ENCODE data around the gene ARNT2.
A peak's percentile ranks its signal among the peaks of the same experiment; 100 is the strongest.
"Not testable (repeated sequence)": the region's sequence is repeated elsewhere in the genome, so short reads cannot be mapped to it uniquely, and the experiment has no call there.

Gene ARNT2

DNA sequence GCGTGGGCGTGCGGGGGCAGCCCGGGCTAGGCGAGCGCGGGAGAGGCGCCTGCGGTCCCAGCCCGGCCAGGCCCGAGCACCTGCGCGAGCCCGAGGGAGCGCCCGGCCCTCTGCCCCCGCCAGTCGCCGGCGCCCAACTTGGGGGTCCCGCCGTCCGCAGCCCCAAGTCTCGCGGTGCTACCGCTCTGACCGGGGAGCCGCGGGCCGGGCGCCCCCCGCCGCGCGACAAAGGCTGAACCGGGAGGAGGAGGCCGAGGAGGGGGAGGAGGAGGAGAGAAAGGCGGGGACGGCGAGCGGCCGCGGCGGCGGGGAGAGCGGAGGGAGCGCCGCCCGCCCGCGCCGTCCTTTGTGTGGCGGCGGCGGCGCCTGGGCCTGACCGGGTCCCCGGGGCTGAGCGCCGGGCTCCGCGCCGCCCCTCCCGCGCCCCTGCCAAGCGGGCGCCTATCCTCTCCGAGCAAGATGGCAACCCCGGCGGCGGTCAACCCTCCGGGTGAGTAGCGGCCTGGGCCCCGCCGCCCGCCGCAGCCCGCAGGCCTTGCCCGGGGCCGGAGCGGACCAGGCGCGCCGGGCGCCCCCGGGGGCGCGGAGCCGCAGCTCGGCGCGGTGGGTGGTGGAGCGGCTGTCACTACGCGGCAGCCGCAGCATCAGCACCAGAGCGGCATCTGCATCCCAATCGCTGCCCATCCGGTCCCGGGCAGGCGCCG lies at the start of gene ARNT2:
Gene ARNT2, plus strand, starts transcription at position 326 of the 704 bp plus-strand sequence. Its CDS starts 134 bp downstream, at position 460.
- peak; percentile 35 for DNase-seq

DNA sequence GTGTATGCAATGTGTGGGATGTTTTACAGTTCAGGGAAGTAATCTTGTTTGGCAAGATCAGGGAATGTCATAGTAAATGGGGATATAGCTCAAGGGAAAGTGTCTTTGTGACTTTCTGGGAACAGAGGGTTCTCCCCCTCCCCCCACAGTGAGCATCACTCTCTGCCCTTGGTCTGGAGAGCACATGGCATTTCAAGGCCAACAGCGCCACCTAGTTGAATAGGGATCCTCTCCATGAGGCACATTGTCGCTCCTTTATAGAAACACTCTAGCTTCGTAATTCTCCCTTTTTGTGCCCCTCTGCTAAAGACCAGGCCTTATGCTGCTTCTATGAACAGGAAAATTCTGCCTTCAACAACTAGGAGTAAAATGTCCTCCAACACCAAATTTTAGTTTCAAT lies 37.1 kb upstream of the ARNT2 start:
- no peak for DNase-seq

DNA sequence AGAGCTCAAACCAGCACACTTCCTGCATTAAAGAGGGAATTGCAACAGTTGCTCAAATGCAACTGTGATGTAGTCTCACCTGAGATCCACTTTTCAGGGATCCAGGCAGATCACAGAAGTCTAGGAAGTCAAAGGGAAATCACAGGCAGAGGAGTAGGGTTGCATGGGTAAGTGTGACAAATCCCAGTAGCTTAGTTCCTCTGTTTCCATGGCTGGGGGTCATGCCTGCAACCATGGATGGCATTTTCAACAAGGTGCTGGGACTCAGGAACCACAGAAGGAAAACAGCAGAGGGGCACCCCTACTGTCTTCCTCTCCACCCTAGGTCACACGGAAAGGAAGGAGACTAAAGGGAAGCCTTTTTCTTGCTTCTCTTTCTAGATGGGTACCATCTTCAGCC lies 36.5 kb upstream of the ARNT2 start:
- no peak for DNase-seq

DNA sequence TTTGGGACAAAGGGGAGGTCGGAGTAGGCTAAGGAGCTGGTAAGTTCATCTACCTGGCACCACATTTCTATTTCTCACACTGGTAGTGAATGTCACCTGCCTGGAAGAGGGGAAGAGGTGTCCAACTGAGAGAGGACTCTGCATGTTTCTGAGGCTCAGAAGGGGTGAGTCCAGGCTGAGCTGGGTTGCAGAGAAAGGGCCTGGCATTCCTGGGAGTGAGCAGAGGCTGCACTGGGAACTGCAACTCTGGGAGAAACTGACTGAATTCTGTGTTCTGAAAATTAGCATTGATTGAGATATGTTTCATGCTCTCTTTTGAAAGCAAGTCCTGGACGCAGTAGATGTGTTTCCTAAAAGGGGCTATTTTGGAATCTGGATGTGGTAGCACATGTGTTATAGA lies 32.3 kb upstream of the ARNT2 start:
- DNase-seq: no peak

DNA sequence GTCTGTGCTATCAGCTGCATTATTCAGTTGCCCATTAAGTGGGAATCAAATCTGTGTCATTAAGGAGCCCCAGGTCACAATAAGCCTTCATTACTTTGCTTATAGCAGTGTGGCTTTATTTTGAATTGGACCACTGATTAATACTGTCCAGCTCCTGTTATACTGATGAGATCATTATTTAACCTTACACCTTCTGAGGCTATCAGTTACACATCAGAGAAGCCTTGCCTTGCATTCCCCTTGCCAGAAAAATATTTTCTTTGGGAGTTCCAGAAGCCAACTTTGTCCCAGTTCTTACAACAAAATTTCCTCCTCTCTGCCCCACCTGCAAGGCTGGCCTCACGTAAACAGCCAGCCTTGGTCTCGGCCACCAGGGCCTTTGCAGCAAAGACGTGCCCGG lies 29.7 kb upstream of the ARNT2 start:
- no peak for DNase-seq

DNA sequence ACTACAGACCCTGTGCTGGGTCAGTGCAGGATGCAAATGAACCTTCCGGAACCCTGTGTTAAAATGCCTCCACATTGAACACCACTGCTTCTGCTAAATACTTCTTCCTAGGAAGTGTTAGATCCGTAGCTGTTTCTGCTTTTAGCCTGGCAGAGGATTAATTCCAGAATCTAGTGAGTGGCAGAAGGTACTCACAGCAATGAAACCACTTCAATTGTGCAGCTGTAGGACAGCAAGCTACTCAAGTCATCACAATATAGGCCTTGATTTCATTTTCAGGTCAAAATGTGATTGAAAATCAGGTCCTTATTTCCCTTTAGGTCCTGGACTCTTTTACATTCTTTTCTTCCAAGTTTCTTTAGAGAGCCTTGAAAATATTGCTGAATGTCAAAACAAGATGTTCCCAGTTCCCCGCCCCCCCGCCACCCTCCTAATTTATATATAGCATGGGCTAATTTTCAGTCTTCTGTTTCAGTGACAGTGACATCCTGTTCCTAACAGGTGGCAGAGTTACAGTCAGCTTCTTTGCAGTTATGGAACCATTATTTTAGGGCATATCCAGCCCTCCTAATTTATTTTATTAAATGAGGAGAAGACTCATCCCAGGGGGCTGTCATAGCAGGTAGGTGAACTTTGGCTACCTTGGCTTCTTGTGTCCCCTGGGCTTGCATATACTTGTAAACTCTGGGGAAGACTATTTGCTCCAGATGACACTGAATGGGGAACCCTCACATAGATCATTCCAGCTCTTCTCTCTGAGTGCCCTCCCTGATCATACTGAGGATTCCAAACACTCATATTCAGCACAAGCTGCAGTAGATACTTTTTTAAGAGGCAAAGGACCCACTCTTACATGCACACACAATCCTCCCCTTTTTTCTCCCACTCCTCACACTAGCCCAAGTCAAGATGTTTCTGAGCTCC lies 28.0 kb upstream of the ARNT2 start:
- no peak for DNase-seq

DNA sequence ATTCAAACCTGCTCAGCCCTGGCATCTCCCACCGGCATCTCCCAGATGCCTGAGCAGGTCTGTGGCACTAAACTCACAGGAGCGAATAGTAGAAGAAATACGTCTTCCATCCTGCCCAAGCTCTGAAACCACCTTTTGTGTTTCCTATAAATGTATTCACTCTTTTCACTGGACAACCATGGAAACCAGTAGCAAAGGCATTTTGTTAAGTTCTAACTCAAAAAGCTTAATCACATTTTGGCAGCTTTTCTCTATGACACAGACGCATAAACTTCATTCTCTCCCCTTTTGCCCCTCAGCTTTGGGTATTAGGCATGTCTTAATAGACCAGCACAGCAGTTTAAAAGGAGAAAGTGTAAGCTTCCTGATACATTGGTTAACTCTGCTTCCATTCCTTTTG lies 24.5 kb upstream of the ARNT2 start:
- DNase-seq: no peak

DNA sequence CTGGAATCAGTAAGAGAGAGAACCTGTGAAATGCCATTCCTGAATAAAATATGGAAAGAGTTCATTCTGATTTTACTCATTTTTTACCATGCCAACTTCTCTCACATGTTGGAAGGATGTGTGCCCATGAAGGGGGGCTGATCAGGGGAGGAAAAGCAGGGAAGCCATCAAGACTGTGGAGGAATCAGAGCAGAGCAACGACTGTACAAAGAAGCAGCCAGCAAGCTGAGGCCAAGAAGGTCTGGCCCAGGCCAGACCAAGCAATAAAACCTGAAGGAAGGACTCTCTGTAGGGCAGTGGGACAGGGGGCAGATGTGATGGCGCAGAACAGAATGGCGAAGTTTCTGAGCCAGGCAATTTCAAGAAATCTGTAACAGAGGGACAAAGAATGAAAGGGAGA lies 24.0 kb upstream of the ARNT2 start:
- no peak for DNase-seq

DNA sequence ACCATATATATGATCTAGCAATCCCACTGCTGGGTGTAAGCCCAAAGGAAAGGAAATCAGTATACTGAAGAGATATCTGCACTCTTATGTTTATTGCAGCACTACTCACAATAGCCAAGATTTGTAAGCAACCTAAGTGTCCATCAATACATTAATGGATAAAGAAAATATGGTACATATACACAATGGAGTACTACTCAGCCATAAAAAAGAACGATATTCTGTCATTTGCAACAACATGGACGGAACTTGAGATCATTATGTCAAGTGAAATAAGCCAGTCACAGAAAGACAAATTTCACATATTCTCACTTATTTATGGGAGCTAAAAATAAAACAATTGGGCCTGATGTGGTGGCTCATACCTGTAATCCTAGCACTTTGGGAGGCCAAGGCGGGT lies 21.9 kb upstream of the ARNT2 start:
- DNase-seq: no peak

DNA sequence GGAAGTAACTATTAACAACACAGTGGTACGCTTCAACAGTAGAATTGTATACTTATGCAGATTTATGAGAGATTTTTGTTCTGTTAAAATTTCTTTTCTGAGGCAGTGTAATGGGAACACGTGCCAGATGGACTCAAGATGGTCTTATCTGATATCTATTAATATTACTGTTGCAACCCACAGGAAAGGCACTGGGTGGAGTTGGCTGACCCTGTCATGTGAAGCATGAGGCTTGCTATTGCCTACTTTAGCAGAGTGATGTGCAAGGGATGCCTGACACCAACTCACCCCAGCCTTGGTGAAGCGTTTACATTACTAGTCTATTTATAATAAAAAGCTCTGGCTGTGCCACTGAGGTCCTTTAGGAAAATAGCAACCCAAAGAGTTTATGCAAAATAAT lies 19.8 kb upstream of the ARNT2 start:
- no peak for DNase-seq

DNA sequence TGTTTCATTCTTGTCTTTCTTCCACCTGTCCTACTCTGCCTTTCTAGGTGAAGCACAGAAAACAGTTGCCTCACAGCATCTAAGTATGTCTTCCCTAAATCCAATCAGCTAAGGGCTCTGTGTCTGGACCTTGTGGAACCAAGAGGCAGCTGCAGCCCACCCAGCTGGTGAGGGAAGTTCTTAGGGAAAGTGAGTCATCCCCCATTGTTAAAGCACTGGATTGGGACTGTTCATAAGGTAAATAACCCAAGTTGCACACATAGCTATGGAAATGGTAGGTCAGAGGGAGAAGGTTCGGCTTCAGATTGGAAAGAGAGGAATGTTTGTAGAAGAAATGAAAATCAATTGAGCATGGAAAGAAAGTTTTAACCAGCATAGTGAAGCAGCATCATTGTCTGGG lies 18.0 kb upstream of the ARNT2 start:
- no peak for DNase-seq

DNA sequence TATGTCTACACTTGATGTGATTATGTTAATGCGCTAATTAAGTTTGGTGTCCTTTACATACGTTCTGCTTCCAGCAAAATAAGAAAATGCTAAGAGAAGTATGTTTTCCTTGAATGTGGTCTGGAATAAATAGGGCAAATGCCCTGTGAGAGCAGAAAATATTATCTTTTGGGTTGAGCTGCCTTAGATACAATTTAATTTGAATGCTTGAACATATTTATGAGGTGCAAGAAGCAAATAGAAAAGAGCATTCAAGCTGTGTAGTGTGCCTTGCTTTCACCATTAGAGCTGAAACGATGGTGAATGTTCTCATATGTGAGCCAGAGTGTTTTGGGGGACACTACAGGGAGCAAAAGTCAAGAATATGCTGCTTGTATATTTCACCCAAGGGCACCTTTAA lies 15.9 kb upstream of the ARNT2 start:
- no peak for DNase-seq

DNA sequence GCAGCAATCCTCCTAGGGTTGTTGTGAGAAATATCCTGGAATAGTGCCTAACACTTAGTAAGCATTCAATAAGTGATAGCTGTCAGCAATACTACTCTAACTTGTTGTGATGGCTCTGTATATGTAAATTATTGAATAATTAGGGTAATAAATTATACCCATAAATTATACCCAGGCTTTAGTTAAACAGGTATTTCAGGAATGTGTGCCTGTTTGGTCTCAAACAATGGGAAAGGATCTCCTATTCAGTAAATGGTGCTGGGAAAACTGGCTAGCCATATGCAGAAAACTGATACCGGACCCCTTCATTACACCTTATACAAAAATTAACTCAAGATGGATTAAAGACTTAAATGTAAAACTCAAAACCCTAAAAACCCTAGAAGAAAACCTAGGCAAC lies 14.8 kb upstream of the ARNT2 start:
- DNase-seq: no peak

DNA sequence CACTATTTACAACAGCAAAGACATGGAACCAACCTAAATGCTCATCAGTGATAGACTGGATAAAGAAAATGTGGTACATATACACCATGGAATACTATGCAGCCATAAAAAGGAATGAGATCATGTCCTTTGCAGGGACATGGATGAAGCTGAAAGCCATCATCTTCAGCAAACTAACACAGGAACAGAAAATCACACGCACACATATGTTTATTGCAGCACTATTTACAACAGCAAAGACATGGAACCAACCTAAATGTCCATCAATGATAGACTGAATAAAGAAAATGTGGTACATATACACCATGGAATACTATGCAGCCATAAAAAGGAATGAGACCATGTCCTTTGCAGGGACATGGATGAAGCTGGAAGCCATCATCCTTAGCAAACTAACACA lies 13.2 kb upstream of the ARNT2 start:
- not testable (repeated sequence) for DNase-seq

DNA sequence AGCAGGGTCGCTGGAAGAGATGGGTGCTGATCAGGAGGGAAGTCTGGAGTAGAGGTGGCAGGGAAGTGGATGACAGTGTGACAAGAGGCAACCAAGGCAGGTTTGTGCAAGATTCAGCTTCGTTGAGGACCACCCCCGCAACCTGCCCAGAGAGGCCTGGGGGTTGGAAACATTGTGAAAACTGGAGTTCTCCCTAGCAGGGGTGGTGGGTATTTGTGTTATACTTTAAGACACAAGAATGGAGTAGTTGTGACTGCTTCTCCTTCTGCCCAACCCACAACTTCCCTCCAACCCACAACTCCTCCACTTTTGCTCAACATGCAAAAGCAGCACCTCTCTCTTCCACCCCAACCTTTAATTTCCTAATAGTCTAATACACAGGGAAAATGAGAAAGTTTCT lies 8.6 kb upstream of the ARNT2 start:
- DNase-seq: no peak

DNA sequence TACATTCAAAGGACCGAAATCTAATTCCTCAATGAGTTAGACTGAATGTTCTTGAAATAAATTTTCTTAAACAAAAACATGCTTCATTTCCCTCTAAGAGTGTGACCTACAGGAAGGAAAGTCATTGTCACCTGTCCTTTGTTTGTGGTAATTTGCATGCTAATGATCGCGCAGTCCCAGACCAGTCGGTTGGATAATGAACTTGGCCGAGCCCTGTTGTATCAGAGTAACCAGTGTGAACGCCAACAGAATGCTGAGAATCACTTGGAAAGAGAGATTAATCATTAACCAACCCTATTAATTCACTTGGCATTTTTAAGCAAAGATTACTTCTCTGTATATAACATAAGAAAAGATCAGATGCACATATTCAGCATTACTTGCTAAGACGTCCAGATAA lies 8.1 kb upstream of the ARNT2 start:
- no peak for DNase-seq

DNA sequence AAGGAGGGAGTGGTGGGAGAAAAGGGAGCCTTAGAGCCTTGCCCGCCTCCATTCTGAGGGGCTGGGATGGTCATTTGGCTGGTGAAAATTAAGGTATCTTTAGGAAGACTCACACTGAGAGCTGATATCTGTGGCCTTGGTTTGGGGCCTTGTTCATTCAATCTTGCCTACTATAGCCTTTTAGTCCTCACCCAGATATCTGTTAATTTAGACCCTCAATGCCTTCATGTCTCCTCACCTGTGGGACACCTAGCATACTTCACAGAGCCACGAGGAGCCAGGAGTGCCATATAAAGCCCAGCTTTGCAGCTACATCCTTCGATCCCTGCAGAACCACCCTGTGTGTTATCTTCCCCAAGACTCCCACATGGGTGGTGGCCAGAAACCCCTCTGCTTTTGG lies 4.7 kb upstream of the ARNT2 start:
- DNase-seq: no peak

DNA sequence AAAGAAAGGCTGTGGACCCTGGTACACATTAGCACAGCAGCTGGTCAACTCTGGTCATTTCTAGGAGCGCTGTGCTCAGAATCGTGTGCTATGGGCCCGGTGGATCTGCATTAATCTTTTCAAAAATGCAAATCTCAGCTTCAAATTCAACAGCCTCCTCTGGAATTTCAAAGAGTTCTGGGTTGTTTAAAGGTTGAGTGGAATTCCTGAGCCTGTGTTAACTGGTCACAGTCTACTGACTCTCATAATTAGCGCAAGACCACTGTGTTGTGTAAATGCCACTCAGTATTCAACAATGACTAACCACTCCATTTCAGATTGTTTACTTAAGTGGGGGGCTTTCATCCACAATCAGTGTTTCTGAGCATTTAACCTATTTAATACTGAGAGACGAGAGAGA lies 2.7 kb upstream of the ARNT2 start:
- no peak for DNase-seq

DNA sequence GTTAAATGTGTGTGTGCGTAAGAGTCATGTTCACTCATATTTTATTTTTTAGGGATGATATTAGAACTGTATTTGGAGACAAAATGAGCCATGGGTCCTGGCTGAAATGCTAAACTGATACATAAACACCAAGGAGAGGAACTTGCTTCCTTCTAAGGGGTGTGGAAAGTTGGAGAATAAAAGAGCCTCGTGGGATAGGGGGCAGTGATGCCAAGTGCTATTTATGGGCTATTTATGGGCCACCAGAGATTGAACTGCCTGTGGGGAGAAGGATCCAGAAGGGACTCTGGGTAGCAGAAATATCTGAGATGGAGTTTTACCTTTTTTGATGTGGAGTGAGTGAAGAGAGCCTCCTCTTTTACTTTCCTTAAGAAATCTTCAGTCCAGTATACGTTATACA lies 1.8 kb upstream of the ARNT2 start:
- no peak for DNase-seq

DNA sequence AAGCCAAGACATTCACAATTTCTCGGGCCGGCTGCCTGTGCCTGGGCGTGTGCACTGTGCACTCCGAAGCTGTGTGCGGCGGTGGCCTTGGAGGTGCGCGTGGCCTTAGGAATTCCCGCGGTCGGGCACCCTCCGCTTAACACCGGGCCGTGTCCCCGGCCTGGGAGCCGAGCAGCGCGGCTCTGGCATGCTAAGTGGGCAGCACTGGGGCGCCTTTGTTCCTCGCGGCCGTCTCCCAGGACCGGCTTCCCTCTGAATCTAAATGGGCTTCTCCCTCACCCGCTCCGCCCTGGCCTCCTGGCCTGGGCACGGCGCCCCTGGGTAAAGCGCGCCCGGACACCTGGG lies 498 bp upstream of the ARNT2 start:
- peak; percentile 11 for DNase-seq

DNA sequence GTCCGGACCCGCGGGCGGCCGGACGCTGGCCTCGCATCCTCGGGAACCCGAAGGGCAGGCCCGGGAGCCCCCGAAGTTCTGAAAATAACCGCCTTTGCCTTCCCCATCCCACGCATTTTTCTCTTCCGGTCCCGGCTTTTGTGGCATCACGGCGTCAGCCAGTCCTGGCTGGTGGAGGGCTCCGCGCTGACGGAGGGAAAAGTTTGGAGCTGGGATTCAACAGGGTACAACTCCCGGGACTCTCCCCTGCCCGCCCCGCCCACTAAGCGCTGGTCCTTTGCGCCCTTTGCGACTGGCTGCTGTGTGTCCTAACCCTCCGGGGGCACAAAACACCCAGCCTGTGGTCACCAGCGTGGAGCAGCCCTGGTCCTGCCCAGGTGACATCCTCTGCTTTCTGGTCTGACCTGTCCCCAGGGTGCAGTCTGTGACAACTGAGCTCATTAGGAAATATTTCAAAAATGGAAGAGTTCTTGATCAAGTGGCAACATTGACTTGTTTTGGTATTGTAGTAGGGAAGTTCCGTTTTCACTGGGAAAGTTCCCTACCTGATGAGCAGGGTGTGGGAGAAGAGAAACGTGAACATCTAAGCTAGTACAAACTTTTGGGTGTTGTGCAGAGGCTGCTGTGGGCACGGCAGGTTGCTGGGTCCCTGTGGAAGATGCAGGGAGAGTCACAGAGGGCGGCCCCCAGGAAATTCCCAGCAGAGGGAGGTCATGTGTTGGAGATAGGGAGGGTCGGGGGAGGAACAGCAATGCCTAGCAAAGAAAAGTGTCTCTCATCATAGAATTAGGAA lies 775 bp downstream of the ARNT2 start:
- DNase-seq: peak; percentile 4

DNA sequence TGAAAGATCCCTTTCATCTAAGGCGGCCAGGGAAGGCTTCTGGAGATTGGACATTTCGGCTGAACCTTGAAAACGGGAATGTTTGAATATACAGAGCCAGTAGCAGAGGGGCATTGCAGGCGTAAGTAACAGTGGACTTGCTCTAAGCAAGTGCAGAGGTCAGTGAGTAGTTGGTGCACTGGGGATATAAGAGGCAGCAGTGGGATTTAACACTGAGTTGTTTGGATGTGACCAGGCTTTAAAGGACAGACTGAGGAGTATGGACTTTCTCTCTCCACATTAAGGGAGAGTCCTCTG lies 1.3 kb downstream of the ARNT2 start:
- no peak for DNase-seq

DNA sequence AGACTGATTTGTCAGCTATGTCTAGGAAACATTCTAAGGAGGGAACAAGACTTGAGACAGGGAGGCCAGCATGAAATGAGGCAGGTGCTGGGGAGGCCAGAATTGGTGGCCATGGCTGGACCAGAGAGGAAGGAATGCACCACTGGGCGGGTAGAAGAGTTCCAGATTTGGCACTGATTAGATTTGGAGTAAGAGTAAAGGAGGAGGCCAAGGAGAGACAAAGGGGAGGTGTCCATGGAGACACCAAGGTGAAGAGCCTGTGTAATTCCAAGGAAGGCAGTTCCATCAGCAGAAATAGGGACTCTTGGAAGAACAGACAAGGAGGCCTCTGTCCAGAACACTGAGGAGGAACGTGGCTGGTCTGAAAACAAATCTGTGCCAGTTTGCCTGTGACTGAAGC lies 1.8 kb downstream of the ARNT2 start:
- no peak for DNase-seq

DNA sequence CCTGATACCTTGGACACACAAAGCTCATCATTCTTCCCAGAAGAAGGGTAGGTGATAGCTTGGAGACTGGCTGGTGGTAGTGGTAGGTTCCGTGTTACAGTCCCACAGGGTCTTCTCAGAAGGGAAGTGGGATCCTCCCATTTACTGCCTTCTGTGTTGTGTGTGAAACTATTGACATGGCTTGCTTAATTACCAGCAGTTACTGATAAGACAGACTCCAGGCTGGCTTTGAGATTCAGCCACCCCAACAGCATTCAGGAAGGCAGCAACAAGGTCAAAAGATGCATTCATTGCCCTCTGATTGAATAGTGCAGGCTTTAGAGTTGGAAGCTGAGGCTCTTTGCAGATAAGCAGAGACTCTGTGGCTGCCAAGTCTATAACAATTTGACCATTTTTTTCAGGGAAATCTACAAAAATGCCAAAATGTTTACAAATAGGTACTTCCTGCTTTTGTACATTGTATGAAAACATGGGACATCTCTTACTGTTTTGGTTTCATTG lies 7.7 kb downstream of the ARNT2 start:
- no peak for DNase-seq
